ENCODE measurements around the gene DBN1.
A peak's percentile ranks its signal among the peaks of the same experiment; 100 is the strongest.

DBN1 gene

DNA sequence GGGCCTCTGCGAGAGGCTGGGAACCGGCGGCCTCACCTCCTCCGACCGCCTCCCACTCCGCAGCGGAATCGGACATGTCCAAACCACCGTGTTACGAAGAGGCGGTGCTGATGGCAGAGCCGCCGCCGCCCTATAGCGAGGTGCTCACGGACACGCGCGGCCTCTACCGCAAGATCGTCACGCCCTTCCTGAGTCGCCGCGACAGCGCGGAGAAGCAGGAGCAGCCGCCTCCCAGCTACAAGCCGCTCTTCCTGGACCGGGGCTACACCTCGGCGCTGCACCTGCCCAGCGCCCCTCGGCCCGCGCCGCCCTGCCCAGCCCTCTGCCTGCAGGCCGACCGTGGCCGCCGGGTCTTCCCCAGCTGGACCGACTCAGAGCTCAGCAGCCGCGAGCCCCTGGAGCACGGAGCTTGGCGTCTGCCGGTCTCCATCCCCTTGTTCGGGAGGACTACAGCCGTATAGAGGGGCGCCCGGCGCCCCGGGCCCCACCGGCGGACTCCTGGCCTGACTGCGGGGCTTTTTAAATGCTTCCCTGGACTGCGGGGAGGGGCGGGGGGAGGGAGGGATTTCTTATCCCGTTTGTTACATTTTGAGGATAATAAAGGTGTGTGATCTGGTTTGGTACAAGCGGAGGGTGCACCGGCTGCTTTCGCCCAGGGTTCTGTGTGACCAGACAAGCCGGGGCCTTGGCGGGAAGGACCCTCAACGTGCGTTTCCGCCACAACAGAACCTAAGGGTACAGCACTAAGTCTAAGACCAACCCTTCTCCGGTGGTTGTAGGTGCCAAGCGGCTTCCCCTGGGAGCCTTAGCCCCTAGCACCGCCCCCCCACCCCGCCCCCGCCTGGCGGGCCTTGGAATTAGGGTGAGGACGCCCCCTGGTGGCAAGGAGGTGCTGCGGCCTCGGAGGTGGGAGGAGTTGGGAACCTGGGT is 17.5 kb downstream of the DBN1 start:
- peak; percentile 82 to 85 for DNase-seq

DNA sequence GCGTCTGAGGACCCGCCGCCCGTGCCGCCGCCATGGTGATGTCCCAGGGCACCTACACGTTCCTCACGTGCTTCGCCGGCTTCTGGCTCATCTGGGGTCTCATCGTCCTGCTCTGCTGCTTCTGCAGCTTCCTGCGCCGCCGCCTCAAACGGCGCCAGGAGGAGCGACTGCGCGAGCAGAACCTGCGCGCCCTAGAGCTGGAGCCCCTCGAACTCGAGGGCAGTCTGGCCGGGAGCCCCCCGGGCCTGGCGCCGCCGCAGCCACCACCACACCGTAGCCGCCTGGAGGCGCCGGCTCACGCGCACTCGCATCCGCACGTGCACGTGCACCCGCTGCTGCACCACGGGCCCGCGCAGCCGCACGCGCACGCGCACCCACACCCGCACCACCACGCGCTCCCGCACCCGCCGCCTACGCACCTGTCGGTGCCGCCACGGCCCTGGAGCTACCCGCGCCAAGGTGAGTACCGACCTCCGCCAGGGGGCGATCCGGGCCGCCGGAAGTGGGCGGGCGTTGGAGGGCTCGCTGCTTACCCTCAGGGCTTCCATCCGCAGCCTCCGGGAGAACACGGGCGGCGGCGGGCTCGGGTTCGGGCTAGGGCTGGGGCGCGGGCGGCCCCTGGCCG is 18.3 kb downstream of the DBN1 start:
- DNase-seq, result no peak

DNA sequence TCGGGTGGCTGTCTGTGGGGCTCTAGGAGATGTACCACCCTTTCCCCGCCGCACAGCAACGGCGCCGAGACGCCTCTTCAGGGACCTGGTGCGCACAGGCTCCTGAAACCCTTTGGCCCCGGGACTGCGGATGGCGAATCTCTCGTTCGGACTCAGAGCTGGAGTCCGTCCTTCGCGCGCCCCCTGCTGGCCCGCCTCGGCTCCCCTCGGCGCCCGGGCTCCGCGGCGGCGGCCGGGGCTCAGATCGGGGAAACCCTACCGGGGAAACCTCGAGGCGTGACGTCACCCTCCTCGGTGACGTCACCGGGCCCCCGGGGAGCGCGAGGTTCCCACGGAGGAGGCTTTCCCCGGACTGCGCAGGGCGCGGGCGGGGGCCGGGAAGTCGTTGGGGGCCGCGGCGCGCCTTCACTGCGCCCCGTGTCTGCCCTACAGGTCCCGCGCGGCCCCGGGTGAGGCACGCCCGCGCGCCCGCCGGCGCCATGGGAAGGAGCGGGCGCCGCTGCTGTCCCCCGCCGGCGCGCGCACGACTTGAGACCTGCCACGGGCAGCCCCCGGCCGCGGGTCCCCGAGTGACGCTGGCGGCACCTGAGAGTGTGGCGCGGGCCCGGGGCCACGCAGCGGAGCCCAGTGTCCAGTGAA is 18.9 kb downstream of the DBN1 start:
- peak; percentile 89 to 91 for DNase-seq

DNA sequence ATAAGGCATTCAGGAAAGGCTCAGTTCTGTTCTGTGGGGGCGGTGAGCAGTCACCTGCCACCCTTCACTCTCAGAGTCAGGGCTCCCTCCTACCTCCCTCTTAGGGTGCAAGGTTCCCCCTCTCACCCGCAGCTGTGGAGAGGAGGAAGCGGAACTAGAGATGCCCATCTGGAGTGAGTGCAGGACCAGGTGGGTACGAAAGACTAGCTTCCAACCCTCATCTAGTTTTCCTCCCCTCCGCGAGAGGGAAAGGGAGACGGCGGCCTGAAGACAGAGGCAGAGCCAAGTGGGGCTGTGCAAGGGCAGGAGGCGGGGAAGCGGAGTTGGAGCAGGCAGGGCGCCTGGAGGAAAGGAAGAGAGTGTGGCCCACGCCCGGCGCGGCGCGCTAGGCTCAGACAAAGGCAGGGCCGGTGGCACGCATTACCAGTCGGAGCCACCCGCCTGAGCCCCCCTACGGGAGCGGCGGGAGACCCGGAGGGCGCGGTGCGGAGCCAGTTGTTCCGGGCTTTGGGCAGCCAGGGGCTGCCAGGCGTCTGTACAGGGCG is 19.5 kb downstream of the DBN1 start:
- DNase-seq, result no peak

DNA sequence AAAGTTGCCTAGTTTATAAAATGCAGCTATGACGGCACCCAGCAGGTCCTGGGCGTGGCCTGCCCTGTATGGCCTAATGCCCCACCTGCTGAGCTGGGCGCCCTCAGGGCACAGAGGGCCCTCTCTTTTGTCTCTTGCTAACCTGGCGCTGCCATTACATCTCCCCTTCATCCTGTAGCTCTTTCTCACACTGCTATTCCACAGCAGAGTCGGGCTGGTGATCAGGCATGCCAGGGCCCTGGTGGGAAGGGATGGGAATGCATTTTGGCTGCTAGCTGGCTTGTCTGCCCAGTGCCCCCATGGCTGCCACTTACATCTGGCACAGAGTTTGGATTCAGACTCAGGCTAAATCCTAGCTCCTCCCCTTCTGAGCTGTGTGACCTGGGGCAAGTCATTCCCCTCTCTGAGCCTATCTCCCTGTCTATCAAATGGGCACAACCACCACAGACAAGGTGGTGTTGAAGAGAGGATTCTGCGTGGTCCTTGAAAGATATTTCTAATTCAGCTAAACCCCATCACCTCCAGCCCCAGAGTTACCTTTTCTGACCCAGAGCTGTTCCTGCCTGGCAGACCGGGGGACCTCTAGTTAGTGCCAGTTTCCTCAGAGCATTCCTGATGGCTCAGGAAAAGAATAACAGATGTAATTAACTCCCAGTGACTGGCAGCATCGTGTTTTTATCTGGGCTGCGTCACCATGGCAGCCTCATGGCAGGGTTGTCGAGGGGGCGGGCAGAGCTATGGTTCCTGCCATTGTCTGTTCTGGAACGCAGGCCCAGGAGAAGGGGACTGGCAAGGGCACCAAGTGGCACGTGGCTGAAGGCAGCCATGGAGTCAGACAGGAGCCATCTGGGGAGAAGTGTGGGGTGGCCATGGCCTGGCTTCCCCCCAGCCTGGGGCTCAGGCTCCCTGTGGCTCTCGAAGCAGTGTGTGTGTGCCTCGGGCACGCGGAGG is 20.5 kb downstream of the DBN1 start:
- no peak for DNase-seq

DNA sequence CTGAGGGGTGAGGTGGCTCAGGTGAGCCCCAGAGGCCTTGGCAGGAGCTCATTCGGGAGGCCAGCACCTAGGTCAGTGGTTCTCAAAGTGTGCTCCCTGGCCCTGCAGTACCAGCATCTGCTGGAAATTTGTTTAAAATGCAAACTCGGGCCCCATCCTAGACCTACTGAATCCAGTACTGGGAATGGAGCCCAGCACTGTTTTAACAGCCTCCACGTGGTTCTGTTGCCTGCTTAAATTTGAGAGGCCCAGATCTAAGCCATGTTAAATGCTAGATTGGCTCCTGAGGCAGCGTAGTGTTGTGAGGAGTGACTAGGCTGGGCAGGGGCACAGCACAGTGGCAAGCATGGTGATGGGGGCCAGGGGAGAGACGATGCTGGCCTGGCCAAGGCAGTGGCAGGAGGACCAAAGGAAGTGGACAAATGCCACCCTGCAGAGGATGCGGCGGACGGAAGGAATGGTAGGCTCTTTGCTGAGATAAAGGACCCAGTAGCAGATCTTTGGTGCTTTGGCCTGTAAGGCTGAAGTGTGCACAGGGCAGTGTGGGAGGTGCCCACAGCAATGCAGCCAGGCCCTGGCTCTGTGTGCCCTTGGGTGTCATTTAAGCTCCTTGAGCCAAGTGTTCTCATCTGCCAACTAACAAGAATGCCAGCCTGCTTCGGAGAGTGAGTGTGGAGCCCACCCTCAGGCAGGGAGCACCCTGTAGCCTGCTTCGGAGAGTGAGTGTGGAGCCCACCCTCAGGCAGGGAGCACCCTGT is 22.6 kb downstream of the DBN1 start:
- no peak for DNase-seq

DNA sequence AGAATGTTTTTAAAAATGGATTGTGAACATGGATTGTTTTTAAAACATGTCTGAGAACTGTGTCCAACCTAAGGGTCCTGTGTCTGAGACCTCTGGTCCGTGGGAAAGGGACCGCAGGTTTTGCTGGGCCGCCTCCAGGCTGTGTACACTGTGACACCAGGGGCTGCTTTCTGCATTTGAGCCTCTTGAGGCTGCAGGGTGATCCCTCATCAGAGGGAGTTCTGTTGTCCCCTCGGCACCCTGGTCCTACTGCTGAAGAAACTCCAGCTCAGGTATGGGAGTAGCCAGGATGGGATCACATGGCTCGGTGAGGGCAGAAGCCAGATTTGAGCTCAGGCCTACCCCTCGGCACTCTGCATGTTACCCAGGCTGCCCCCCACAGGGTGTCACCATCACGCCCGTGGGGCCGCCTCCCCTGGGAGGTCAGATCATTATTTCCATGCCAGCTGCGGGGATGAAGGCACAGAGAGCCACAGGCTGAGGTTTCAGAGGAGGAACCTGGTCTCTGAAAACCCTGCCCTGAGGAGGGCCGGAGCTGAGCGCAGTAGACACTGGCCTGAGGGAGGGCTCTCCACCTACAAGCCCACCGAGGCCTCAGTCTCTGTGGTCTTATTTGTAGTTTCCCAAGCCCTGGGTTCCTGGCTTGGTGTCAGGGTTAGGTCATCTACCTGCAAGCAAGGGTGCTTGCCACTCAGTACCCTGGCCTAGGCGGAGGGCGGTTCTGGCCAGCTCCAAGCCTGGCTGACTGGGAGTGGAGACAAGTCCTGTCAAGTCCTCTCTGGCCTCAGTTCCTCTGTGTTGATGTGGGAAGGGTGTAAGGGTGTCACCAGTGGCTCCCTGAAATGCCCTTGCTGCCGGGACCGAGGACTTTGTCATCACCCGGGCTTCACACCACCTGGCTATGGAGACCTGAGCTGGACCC is 24.0 kb downstream of the DBN1 start:
- DNase-seq, result no peak

DNA sequence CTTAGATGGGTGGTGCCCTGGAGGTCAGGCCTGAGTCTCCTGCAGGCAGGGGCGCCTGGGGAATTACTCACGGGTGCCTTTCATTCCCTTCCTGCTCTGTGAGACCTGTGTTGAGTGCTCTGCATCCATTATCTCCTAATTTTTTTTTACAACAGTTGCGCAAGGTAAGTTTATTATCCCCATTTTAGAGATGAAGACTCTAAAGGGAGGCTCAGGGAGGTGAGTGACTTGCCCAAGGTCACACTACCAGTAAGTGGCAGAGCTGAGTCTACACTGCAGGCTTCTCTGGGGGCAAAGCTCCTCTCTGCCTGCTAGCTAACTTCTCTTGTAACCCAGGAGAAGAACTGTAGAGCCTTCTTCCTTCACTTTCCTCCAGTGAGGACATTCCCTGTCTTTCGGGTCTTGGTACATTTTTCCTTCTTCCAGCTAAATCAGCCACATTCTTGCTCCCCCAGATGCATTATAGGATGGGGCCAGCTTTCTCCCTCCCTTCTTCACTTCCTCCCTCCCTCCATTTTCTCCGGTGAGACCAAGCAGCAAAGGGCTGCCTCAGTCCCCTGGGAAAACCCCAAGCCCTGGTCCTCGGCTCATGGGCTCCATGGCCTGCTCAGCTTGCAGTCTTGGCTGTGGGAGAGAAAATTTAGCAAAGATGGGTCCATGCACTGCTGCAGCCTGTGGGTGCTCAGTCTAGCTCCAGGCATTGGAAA is 25.0 kb downstream of the DBN1 start:
- no peak for DNase-seq

DNA sequence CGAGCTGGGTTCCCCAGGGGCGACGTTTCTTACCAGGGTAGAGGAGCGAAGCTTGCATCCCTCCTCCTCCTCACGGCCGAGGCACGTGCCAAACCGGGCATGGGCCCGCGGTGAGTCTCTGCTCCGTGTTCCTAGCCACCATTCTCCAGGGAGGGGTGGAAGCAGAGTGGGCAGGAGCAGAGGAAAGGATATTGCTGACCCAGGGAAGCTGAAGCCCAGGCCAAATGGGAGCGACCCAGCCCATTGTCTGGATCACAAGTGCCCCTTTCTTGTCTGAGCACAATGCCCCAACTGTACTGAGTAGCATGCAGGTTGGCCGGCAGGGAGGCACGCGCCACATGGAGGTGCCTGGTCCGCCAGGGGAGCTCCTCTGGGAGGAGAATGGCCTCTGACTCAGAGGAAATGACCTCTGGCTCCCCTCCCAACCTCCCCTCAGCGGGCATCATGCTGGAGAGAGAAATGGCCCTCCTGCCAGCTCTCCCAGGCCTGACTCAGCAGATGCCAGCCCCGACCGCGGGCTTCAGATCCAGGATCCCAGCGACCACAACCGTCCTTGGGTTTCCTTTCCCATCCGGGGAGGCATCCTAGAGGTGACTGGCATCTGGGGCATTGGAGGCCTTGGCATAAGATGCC is 25.7 kb downstream of the DBN1 start:
- no peak for DNase-seq

DNA sequence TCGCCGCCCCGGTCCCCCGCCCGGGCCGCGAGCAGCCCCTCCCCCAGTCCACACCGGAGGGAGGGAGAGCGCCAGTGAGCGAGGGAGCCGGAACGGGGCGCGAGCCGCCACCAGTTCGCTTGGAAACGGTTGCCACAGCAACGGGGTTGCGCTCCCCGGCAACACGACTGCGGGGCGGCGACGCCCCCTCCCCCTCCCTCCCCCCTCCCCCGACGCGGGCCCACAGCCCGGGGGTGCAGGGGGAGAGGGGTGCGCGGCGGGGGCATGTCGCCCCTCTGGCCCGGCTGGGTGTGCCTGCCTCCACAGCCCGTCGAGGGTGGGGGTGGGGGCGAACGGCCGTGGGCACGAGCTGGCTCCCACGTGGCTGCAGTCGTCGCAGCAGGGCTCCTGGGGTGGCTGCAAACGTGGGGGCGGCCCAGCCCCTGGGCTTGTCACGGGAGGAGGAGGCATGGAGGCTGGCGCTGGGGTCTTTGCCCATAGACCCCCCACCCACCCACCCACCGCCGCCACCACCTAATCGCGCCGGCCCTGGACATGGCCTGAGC is 26.3 kb downstream of the DBN1 start:
- DNase-seq, result peak in 1 of 2 donors; percentile 29

DNA sequence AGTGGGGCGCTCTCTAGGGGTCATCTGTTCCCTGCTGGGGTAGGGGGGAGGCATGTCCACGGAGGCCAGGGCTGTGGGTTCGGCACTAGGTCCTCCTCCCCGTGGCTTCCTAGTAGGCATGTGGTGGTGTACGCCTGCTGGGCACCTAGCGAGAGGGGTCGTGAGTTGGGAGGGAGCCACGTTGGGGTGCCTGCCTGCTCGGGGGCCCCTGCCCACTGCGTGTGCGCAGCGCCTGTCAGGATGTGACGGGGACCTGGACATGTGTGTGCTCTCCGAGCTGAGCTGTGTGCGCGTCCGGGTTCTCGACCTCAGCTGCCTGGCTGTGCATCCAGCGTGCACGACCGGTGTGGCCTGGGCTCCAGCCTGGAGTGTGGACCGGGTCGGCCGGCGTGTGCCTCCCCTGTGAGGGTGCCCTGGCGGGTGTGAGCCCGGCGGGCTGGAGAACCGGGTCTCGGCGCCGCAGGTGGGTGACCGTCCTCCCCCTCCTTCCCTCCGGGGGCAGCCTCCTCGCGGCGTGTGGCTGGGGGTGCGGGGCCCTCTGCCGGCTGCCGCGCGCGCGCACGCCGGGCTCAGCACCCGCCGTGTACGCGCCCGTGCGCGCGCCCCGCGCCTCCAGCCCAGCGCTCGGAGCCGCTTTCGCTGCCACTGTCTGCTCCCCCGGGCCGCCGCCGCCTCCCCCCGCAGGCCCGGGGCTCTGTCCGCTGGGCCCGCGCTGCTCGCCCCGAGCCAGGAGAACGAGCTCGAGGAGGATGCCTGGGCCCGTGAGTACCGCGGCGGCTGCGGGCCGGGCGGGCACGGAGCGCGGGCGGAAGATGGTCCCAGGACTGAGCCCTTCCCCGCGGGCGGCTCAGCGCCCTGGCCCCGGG is 27.0 kb downstream of the DBN1 start, which contains the start of gene PRR7:
TSS of gene PRR7 (plus strand) at position 615 of the 866 bp plus-strand sequence. CDS start 8,254 bp downstream, outside the sequence.
- DNase-seq, result peak in 1 of 2 donors; percentile 66

DNA sequence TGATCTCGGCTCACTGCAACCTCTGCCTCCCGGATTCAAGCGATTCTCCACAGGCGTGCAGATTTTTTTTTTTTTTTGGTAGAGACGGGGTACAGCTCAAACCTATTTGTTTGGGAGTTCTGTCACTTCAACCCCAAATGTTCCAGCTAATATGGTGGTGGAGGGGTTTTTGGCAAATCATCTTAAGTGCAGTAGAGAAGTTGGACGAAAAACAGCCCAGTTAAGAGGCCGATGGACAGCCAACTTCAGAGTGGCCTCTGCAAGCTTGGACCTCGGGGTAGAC is 27.6 kb downstream of the DBN1 start:
- no peak for DNase-seq

DNA sequence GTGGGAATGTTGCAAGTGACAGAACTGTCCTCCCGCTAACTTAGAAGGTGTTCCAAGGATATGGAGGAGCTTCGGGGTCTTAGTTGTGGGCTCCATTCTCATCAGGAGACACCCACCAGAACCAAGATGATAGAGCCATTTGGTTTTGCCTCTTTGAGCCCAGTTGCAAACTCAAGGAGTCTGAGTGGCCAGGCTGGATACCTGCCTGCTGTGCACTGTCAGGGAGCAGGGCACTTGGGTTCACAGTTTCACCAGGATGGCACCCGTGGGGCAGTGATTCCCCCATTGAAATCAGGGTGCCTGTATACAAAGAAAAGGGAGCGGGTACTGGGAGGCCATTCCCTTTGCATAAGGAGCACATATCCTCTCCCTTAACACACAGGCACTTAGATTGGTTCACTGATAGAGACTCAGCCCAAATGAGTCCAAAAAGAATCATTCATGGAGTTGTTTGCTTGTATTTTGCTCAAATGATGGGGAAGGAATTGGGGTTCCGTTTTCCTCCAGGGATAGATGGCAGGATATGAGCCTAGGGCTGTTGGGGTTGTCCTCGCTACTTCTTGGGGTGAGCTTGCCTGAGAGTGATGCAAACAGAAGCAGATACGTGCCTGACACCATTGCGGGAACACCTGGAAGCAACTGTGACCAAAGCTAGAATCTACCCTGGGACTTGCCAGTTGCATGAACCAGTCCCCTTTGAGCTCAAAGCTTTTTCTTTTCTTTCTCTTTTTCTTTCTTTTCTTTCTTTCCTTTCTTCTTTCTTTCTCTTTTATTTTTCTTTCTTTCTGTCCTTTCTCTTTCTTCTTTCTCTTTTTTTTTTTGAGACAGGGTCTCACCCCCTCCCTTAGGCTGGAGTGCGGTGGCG is 28.1 kb downstream of the DBN1 start:
- no peak for DNase-seq

DNA sequence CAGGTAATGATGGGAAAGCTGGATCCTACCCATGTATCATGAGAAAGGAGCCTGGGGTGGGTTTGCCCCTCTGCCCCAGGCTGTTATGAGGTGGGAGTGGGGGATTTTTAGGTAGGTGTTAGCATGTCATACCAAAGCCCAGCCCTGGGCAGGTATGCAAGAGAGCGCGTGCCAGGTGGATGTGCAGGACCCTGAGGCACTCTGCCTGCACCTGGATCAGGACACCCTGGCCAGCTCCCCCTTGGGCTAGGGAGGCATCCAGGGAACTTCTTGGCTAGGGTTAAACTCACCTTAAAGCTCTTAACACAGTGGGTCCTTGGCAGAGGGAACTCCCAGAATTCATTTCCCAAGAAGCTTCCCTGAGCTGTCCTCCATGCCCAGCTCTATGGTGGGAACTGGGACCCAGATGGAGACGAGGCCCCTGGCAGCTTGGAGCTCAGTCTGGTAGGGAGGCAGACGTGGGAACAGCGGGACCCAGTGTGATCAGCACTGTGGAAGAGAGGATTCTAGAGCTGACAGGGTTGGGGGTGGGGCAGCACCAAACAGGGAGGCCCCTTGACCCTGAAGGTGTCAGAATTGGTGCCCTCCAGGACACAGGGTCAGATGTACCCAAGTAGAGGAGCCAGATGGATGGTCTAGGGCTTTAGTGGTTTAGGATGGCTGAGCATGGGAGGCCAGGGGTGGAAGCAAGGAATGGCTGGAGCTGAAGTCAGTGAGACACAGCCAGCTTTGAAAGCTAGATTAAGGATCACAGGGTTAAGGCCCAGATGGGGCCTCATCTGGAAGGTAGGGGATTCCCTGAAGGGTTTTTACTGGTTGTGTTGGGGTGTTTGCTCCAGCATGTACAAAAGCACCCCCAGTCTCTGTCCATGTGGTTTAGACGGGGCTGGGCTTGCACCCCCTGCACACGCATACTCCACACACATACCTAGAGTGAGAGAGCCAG is 29.1 kb downstream of the DBN1 start:
- no peak for DNase-seq

DNA sequence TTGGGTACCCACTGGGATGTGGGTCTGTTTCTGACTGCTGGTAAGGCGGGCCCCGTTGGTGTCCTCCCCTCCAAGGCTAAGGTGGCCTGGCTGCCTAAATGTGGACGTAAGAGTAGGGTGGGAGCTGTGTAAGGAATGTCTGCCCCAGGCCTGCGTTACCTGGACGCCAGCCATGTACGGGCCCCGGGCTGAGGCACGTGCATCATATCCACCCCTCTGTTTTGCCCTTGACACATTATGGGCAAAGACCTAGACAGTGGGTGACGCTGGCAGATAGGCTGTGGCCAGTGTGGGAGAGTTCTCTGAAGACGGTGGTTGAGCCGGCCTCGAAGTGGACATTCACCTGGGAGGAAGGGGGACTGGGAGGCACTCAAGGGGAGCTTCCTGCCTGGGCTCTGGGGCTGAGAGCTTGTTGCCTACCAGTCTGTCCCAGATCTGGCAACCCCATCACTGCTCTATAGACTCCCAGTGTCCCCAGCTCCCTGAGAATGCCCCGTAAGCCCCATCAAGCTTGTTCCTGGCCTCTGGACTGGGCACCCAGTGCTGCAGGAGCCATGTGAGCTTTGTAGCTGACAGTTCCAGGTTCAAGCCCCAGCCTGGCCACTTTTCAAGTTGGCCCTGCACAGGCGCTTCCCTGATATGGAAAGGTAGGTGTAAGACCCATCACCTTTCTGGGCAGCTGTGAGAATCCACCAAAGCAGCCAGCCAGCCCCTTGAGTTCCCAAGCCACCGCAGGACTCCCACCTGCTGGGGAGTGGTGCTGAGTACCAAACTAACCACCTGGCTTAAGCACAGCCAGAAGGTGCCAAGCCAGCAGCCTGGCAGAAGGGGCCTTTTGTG is 30.1 kb downstream of the DBN1 start:
- DNase-seq, result no peak

Measured in inflammatory macrophage (primary cell).